ENCODE measurements around the gene CDH22. TPM values are rescaled to one million over a fixed set of nuclear protein-coding genes. Genes with fewer than 3 reads are reported as not detected.

Gene CDH22
- total and polyA plus RNA-seq, 4 donors = not detected

DNA sequence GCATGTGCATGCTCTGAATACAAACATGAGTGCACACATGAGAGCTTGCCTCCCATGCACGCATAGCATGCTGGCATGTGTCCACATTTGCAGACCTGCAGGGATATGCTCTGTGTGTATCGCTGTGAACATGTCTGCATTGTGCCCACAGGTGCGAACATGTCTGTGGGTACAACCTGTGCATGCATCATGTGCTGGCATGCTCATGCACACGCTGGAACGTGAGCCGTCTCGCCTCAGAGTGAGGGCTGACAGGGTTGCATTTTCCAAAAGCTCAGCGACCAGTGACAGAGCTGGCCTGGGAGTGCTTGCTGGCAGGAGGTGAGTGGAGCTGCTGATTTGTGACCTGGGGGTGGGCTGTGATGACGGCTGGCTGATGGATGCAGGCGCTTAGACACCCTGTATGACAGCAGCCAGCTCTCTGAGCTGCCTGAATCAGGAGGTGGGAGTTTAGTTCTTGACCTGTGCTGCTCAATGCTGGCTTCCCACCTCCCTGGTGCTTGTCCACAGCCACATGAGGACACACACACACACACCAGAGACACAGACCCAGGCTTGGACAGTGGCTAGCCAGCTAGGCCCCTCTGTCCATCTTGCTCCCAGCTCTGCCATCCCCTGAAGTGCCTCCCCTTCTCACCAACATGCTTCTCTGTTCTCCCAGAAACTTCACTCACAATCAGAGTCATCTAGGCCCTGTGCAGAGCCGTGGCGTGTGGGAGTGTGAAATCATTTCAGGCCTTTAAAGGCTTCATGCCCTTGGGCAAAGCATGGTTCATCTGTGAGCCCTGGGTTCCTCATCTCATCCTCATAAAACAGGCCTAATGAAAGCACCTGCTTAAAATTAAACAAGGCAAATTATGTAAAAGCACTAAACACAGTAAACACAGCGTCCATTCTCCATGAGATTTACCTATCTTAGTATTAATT lies 138.8 kb downstream of the CDH22 start:
- Histone ChIP-seq H3K27me3 (ENCODE audit: control insufficient read depth in 1 of 2, insufficient read depth in 2 of 2, low read length in 1 of 2) (no peaks in the 10 kb centered on the region), H3K27ac (ENCODE audit: low read depth in 1 of 2, low read length in 2 of 2) (no peak overlapping the region), H3K4me3 (ENCODE audit: low read length in 2 of 2) (no peak overlapping the region), H3K4me1 (ENCODE audit: control insufficient read depth in 1 of 2, insufficient read depth in 2 of 2, low read length in 2 of 2) (no peaks in the 10 kb centered on the region), H3K36me3 (ENCODE audit: control insufficient read depth in 1 of 2, insufficient read depth in 2 of 2, low read length in 1 of 2) (no peaks in the 10 kb centered on the region), H3K9me3 (ENCODE audit: control insufficient read depth, low read length) (peaks cover 2% of the 10 kb centered on the region)
- no peak for DNase-seq
- intact Hi-C loops (cut with DNase I) = loop anchor here in 1 of 2 donors (10.0 kb wide), 1 partner anchor 145 kb away; the partner anchor contains the start of gene SLC12A5
- no peak for ATAC-seq (ENCODE audit: low FRiP score)
- 47 to 48% methylated on average over 13 of the region's 13 CpGs for WGBS, 2 donors

GRCh38 chr20:46168438-46168837 lies 139.9 kb downstream of the CDH22 start:
- no peak overlapping the region for H3K4me3 ChIP-seq (ENCODE audit: low read length in 2 of 2)
- no peaks in the 10 kb centered on the region for H3K27me3 ChIP-seq (ENCODE audit: control insufficient read depth in 1 of 2, insufficient read depth in 2 of 2, low read length in 1 of 2)
- H3K27ac ChIP-seq (ENCODE audit: low read depth in 1 of 2, low read length in 2 of 2) = no peak overlapping the region
- H3K9me3 ChIP-seq (ENCODE audit: control insufficient read depth, low read length) = peaks cover 2% of the 10 kb centered on the region
- intact Hi-C loops (cut with DNase I) = no loop called here
- no peaks in the 10 kb centered on the region for H3K4me1 ChIP-seq (ENCODE audit: control insufficient read depth in 1 of 2, insufficient read depth in 2 of 2, low read length in 2 of 2)
- DNase-seq = no peak
- ATAC-seq (ENCODE audit: low FRiP score) = no peak
- H3K36me3 ChIP-seq (ENCODE audit: control insufficient read depth in 1 of 2, insufficient read depth in 2 of 2, low read length in 1 of 2) = no peaks in the 10 kb centered on the region
- 63 to 64% methylated on average over 8 of the region's 8 CpGs for WGBS, 2 donors

- Histone ChIP-seq H3K9me3 (ENCODE audit: control insufficient read depth, low read length) (peaks cover 2% of the 10 kb centered on the region), H3K27me3 (ENCODE audit: control insufficient read depth in 1 of 2, insufficient read depth in 2 of 2, low read length in 1 of 2) (no peaks in the 10 kb centered on the region), H3K27ac (ENCODE audit: low read depth in 1 of 2, low read length in 2 of 2) (no peak overlapping the region), H3K4me1 (ENCODE audit: control insufficient read depth in 1 of 2, insufficient read depth in 2 of 2, low read length in 2 of 2) (no peaks in the 10 kb centered on the region), H3K4me3 (ENCODE audit: low read length in 2 of 2) (no peak overlapping the region), H3K36me3 (ENCODE audit: control insufficient read depth in 1 of 2, insufficient read depth in 2 of 2, low read length in 1 of 2) (no peaks in the 10 kb centered on the region)
- ATAC-seq (ENCODE audit: low FRiP score) (no peak), DNase-seq (no peak)
- intact Hi-C loops (cut with DNase I) = no loop called here
Measured at GRCh38 chr20:46167080-46167479, 141.2 kb downstream of the CDH22 start.

GRCh38 chr20:46164254-46164653 lies 144.0 kb downstream of the CDH22 start:
- Histone ChIP-seq H3K27ac (ENCODE audit: low read depth in 1 of 2, low read length in 2 of 2) (no peak overlapping the region), H3K27me3 (ENCODE audit: control insufficient read depth in 1 of 2, insufficient read depth in 2 of 2, low read length in 1 of 2) (no peaks in the 10 kb centered on the region), H3K4me1 (ENCODE audit: control insufficient read depth in 1 of 2, insufficient read depth in 2 of 2, low read length in 2 of 2) (no peaks in the 10 kb centered on the region), H3K36me3 (ENCODE audit: control insufficient read depth in 1 of 2, insufficient read depth in 2 of 2, low read length in 1 of 2) (no peaks in the 10 kb centered on the region), H3K9me3 (ENCODE audit: control insufficient read depth, low read length) (peaks cover 2% of the 10 kb centered on the region), H3K4me3 (ENCODE audit: low read length in 2 of 2) (no peak overlapping the region)
- WGBS, 2 donors = 62 to 66% methylated on average over 7 of the region's 7 CpGs
- no peak for ATAC-seq (ENCODE audit: low FRiP score)
- intact Hi-C loops (cut with DNase I) = no loop called here
- no peak for DNase-seq

GRCh38 chr20:46161921-46162320 lies 146.4 kb downstream of the CDH22 start:
- intact Hi-C loops (cut with DNase I) = no loop called here
- no peak for ATAC-seq (ENCODE audit: low FRiP score)
- no peaks in the 10 kb centered on the region for H3K27me3 ChIP-seq (ENCODE audit: control insufficient read depth in 1 of 2, insufficient read depth in 2 of 2, low read length in 1 of 2)
- H3K4me1 ChIP-seq (ENCODE audit: control insufficient read depth in 1 of 2, insufficient read depth in 2 of 2, low read length in 2 of 2) = no peaks in the 10 kb centered on the region
- 77 to 78% methylated on average over 1 of the region's 1 CpG for WGBS, 2 donors
- H3K36me3 ChIP-seq (ENCODE audit: control insufficient read depth in 1 of 2, insufficient read depth in 2 of 2, low read length in 1 of 2) = no peaks in the 10 kb centered on the region
- no peak overlapping the region for H3K4me3 ChIP-seq (ENCODE audit: low read length in 2 of 2)
- no peak for DNase-seq
- H3K27ac ChIP-seq (ENCODE audit: low read depth in 1 of 2, low read length in 2 of 2) = no peak overlapping the region
- H3K9me3 ChIP-seq (ENCODE audit: control insufficient read depth, low read length) = no peaks in the 10 kb centered on the region

DNA sequence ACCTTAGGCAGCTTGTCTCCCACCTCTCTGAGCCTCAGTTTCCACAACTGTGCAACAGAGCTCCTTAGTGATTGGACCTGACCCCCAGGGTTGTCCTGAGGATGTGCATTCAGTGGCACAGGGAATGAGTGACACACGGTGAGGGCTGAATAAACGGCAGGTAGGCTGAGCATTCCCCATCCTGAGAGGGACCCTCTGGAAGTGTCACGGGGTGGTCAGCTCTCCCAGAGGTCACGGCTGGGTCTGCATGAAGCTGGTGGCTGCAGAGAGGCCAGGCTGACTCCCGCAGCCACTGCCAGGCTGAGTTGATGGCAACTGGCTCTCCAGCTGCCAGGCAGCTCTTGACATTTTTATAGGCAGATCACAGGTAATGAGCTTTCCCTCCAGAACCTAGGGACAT lies 147.6 kb downstream of the CDH22 start:
- Histone ChIP-seq H3K4me3 (ENCODE audit: low read length in 2 of 2) (no peak overlapping the region), H3K27me3 (ENCODE audit: control insufficient read depth in 1 of 2, insufficient read depth in 2 of 2, low read length in 1 of 2) (no peaks in the 10 kb centered on the region), H3K36me3 (ENCODE audit: control insufficient read depth in 1 of 2, insufficient read depth in 2 of 2, low read length in 1 of 2) (no peaks in the 10 kb centered on the region), H3K4me1 (ENCODE audit: control insufficient read depth in 1 of 2, insufficient read depth in 2 of 2, low read length in 2 of 2) (no peaks in the 10 kb centered on the region), H3K27ac (ENCODE audit: low read depth in 1 of 2, low read length in 2 of 2) (no peak overlapping the region), H3K9me3 (ENCODE audit: control insufficient read depth, low read length) (no peaks in the 10 kb centered on the region)
- intact Hi-C loops (cut with DNase I) = no loop called here
- DNase-seq (no peak), ATAC-seq (ENCODE audit: low FRiP score) (no peak)
- 61 to 62% methylated on average over 5 of the region's 5 CpGs for WGBS, 2 donors

DNA sequence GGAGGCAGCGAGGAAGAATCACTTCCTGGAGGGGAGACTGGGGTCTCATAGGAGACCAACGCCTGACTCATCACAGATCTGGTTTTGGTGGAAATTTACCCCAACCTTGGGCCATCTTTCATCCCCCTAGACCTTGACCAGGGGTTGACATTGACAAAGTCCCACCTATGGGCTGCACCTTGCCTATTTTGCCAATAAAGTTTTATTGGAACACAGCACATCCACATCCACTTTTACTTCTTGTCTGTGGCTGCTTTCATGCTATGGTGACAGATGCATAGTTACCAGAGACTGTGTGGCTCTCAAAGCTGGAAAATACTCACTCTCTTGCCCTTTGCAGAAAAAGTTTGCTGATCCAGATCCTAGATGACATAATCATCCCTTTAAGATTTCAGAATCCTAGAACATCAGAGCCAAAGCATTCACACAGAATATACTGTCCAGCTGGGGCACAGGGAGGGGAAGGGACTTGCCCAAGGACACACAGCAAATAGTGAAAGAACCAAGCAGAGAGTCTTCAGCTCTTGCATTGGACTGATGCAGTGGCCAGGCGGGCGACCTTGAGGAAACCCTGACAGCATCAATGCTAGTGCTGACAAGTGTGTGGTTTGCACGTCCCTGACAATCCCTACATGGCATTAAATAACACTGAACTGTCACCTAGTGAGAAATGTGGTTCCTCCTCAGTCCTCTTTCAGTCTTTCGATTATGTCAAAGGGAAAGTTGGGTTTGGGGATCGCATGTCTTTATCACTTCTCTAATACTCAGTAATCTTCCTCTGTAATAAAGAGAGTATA lies 149.0 kb downstream of the CDH22 start:
- no peaks in the 10 kb centered on the region for H3K27me3 ChIP-seq (ENCODE audit: control insufficient read depth in 1 of 2, insufficient read depth in 2 of 2, low read length in 1 of 2)
- DNase-seq = no peak
- ATAC-seq (ENCODE audit: low FRiP score) = no peak
- no peak overlapping the region for H3K4me3 ChIP-seq (ENCODE audit: low read length in 2 of 2)
- 59 to 62% methylated on average over 7 of the region's 7 CpGs for WGBS, 2 donors
- no peaks in the 10 kb centered on the region for H3K9me3 ChIP-seq (ENCODE audit: control insufficient read depth, low read length)
- H3K27ac ChIP-seq (ENCODE audit: low read depth in 1 of 2, low read length in 2 of 2) = no peak overlapping the region
- no peaks in the 10 kb centered on the region for H3K36me3 ChIP-seq (ENCODE audit: control insufficient read depth in 1 of 2, insufficient read depth in 2 of 2, low read length in 1 of 2)
- no peaks in the 10 kb centered on the region for H3K4me1 ChIP-seq (ENCODE audit: control insufficient read depth in 1 of 2, insufficient read depth in 2 of 2, low read length in 2 of 2)
- intact Hi-C loops (cut with DNase I) = no loop called here

GRCh38 chr20:46158476-46158987 lies 149.8 kb downstream of the CDH22 start:
- 4 to 5% methylated on average over 4 to 5 of the region's 5 CpGs for WGBS, 2 donors
- no peak for ATAC-seq (ENCODE audit: low FRiP score)
- Histone ChIP-seq H3K4me3 (ENCODE audit: low read length in 2 of 2) (no peak overlapping the region), H3K9me3 (ENCODE audit: control insufficient read depth, low read length) (no peaks in the 10 kb centered on the region), H3K36me3 (ENCODE audit: control insufficient read depth in 1 of 2, insufficient read depth in 2 of 2, low read length in 1 of 2) (no peaks in the 10 kb centered on the region), H3K4me1 (ENCODE audit: control insufficient read depth in 1 of 2, insufficient read depth in 2 of 2, low read length in 2 of 2) (no peaks in the 10 kb centered on the region), H3K27ac (ENCODE audit: low read depth in 1 of 2, low read length in 2 of 2) (no peak overlapping the region), H3K27me3 (ENCODE audit: control insufficient read depth in 1 of 2, insufficient read depth in 2 of 2, low read length in 1 of 2) (no peaks in the 10 kb centered on the region)
- intact Hi-C loops (cut with DNase I) = no loop called here
- no peak for DNase-seq

Measured in aorta (tissue), 5 donors.